Testis (tissue), 2 donors: ENCODE measurements around the gene MS4A10.
"Not testable (repeated sequence)": the region's sequence is repeated elsewhere in the genome, so short reads cannot be mapped to it uniquely, and the experiment has no call there.

Experiments
- CTCF ChIP-seq, 3 experiments: fragments of 450-650 bp in 2 of 3; fragments of 200-600 bp in 1 of 3; sonication (generic) in 1 of 3; IDR thresholded peaks; one replicate each; pipeline ENCODE4 v1.5.1; 2016 to 2019; ENCODE audit warnings: antibody characterized with exemption in 3 of 3, mild to moderate bottlenecking in 2 of 3, moderate library complexity in 1 of 3
- POLR2A ChIP-seq: fragments of 450-650 bp; IDR thresholded peaks from one replicate; pipeline ENCODE4 v1.6.1; 2017; ENCODE audit warnings: antibody characterized with exemption, mild to moderate bottlenecking, moderate library complexity

- TF ChIP-seq CTCF (IDR thresholded peaks at IDR 0.05); POLR2A: not testable (repeated sequence)
Measured at GRCh38 chr11:60823745-60824306, 38.7 kb downstream of the MS4A10 start.
